Trophoblast cell (in vitro differentiated cells and primary cell): ENCODE measurements around the gene PDLIM1.

Experiments
- DNase-seq, 2 donors: peaks; one replicate each; pipeline ENCODE4 v3.0.0-alpha.2; 2016
- H2AFZ ChIP-seq: 2 replicates; pipeline ENCODE4 v1.6.1; 2013; ENCODE audit warnings: low read length, moderate library complexity, mild to moderate bottlenecking; ENCODE audit not compliant: insufficient read depth, poor library complexity
- H2AK5ac ChIP-seq: 2 replicates; pipeline ENCODE4 v1.6.1; 2013; ENCODE audit warnings: mild to moderate bottlenecking, low read length
- H2BK120ac ChIP-seq: 2 replicates; pipeline ENCODE4 v1.6.1; 2013; ENCODE audit warnings: low read length, mild to moderate bottlenecking, moderate library complexity; ENCODE audit not compliant: insufficient read depth, poor library complexity
- H2BK12ac ChIP-seq: 2 replicates; pipeline ENCODE4 v1.6.1; 2013; ENCODE audit warnings: mild to moderate bottlenecking, low read length, moderate library complexity
- H2BK5ac ChIP-seq: 2 replicates; pipeline ENCODE4 v1.6.1; 2013; ENCODE audit warnings: low read length, low read depth, moderate library complexity, mild to moderate bottlenecking; ENCODE audit not compliant: poor library complexity
- H3K14ac ChIP-seq: 2 replicates; pipeline ENCODE4 v1.6.1; 2013; ENCODE audit warnings: mild to moderate bottlenecking, low read length
- H3K18ac ChIP-seq: 2 replicates; pipeline ENCODE4 v1.6.1; 2013; ENCODE audit warnings: mild to moderate bottlenecking, low read length
- H3K23ac ChIP-seq: 2 replicates; pipeline ENCODE4 v1.6.1; 2013; ENCODE audit warnings: low read length
- H3K27ac ChIP-seq: 2 replicates; pipeline ENCODE4 v1.5.1; 2013; ENCODE audit warnings: low read depth, mild to moderate bottlenecking, inconsistent platforms, low read length, moderate library complexity
- H3K27me3 ChIP-seq: 2 replicates; pipeline ENCODE4 v1.6.1; 2013; ENCODE audit warnings: inconsistent platforms, mild to moderate bottlenecking, low read length, moderate library complexity; ENCODE audit not compliant: insufficient read depth
- H3K36me3 ChIP-seq, 2 experiments: 1 replicate in 1 of 2; 2 replicates in 1 of 2; pipeline ENCODE4 v1.6.1; 2013; ENCODE audit warnings: low read length in 2 of 2, mild to moderate bottlenecking in 2 of 2, moderate library complexity in 1 of 2; ENCODE audit not compliant: insufficient read depth in 2 of 2, control insufficient read depth in 1 of 2
- H3K4ac ChIP-seq: 2 replicates; pipeline ENCODE4 v1.6.1; 2013; ENCODE audit warnings: low read depth, mild to moderate bottlenecking, low read length, moderate library complexity
- H3K4me1 ChIP-seq, 2 experiments: 1 replicate in 1 of 2; 2 replicates in 1 of 2; pipeline ENCODE4 v1.6.1; 2013; ENCODE audit warnings: low read length in 2 of 2, mild to moderate bottlenecking in 2 of 2, moderate library complexity in 1 of 2; ENCODE audit not compliant: insufficient read depth in 2 of 2, control insufficient read depth in 1 of 2
- H3K4me2 ChIP-seq: 2 replicates; pipeline ENCODE4 v1.6.1; 2013; ENCODE audit warnings: inconsistent platforms, mild to moderate bottlenecking, low read length, moderate library complexity
- H3K4me3 ChIP-seq: 2 replicates; pipeline ENCODE4 v1.5.1; 2013; ENCODE audit warnings: mild to moderate bottlenecking, low read depth, low read length, inconsistent platforms
- H3K79me1 ChIP-seq: one replicate; pipeline ENCODE4 v1.6.1; 2013; ENCODE audit warnings: low read length
- H3K79me2 ChIP-seq: 2 replicates; pipeline ENCODE4 v1.6.1; 2013; ENCODE audit warnings: low read length, mild to moderate bottlenecking; ENCODE audit not compliant: control insufficient read depth, insufficient read depth, poor library complexity
- H3K9ac ChIP-seq: 2 replicates; pipeline ENCODE4 v1.6.1; 2013; ENCODE audit warnings: mild to moderate bottlenecking, low read length
- H3K9me3 ChIP-seq: 2 replicates; pipeline ENCODE4 v1.6.1; 2013; ENCODE audit warnings: low read depth, mild to moderate bottlenecking, control low read depth, inconsistent platforms, low read length; ENCODE audit not compliant: insufficient read depth
- H4K12ac ChIP-seq: 2 replicates; pipeline ENCODE4 v1.6.1; 2013; ENCODE audit warnings: low read depth, mild to moderate bottlenecking, low read length, moderate library complexity
- H4K8ac ChIP-seq: 2 replicates; pipeline ENCODE4 v1.6.1; 2013; ENCODE audit warnings: low read depth, mild to moderate bottlenecking, low read length, moderate library complexity
- H4K91ac ChIP-seq: one replicate; pipeline ENCODE4 v1.6.1; 2013; ENCODE audit warnings: low read depth, mild to moderate bottlenecking, low read length, moderate library complexity
- WGBS: extraction: QIAGEN DNeasy Blood & Tissue Kit; methylation state at CpG from one replicate; pipeline ENCODE4 v1.1.7; 2013; ENCODE audit warnings: missing lambda C conversion rate; ENCODE audit not compliant: insufficient read length, insufficient coverage; ENCODE audit errors: extremely low coverage; 5-methylcytosine and 5-hydroxymethylcytosine counted together

The PDLIM1 gene

DNA sequence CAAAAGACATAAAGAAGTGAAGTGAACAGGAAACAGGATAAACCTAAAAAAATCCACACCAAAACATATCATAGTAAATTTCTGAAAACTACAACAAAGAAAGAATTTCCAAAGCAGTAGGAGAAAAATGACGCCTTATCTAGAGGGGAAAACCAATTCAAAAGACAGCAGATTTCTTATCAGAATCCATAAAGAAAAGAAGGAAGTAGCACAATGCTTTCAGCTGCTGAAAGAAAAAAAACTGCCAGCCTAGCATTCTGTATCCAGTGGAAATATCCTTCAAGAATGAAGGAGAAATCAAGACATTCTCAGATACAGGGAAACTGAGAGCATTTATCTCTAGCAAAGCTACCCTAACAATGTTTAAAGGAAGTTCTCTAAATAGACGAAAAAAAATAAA is 37.8 kb downstream of the PDLIM1 start:
- no peak overlapping the region for H3K4me2 ChIP-seq
- no peak overlapping the region for H3K18ac ChIP-seq
- no peak overlapping the region for H3K23ac ChIP-seq
- H3K27me3 ChIP-seq, result no peaks in the 10 kb centered on the region
- no peak overlapping the region for H3K4ac ChIP-seq
- no peak overlapping the region for H4K91ac ChIP-seq
- H3K14ac ChIP-seq, result no peak overlapping the region
- H3K27ac ChIP-seq, result no peak overlapping the region
- H3K9me3 ChIP-seq, result no peaks in the 10 kb centered on the region
- no peak overlapping the region for H2BK12ac ChIP-seq
- WGBS, result no CpG with 5 or more reads among the region's 2 CpGs
- no peak overlapping the region for H4K12ac ChIP-seq
- H2BK5ac ChIP-seq, result no peak overlapping the region
- H2AK5ac ChIP-seq, result no peak overlapping the region
- peaks cover 9 to 21% of the 10 kb centered on the region in 2 experiments for H3K36me3 ChIP-seq
- no peak overlapping the region for H3K9ac ChIP-seq
- H2AFZ ChIP-seq, result no peak overlapping the region
- no peak overlapping the region for H2BK120ac ChIP-seq
- H3K79me1 ChIP-seq, result peaks cover 4% of the 10 kb centered on the region
- no peak overlapping the region for H4K8ac ChIP-seq
- no peak overlapping the region for H3K4me3 ChIP-seq
- DNase-seq, result no peak
- H3K4me1 ChIP-seq, result peaks cover 6 to 9% of the 10 kb centered on the region in 2 experiments
- H3K79me2 ChIP-seq, result peaks cover 2% of the 10 kb centered on the region

DNA sequence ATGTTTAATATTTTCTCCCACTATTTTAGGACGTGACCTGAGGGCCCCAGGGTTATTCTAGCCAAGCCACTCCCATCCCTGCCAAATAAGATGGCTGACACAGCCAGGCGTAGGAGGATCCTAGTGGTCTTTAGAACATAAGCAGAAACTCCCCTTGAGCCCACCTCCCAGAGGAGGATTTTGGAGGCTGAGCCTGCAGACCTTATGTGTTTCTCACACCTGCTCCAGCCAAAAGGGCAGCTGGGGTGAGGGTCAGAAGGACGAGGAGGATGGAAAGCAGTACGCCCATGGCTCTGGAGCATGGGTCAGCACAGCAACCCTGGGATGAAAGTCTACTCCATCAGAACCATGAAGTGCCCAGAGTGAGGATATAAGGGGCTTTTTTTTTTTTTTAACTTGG is 39.9 kb downstream of the PDLIM1 start:
- Histone ChIP-seq H3K23ac (no peak overlapping the region), H3K36me3 (peaks cover 14 to 25% of the 10 kb centered on the region in 2 experiments), H4K91ac (no peak overlapping the region), H3K4me2 (no peak overlapping the region), H3K9me3 (no peaks in the 10 kb centered on the region), H3K4me3 (no peak overlapping the region), H3K4ac (no peak overlapping the region), H2AK5ac (no peak overlapping the region), H2BK120ac (no peak overlapping the region), H2BK5ac (no peak overlapping the region), H4K8ac (no peak overlapping the region), H3K4me1 (peaks cover 13 to 17% of the 10 kb centered on the region in 2 experiments), H4K12ac (no peak overlapping the region), H3K27ac (no peak overlapping the region), H3K79me1 (peaks cover 10% of the 10 kb centered on the region), H3K27me3 (no peaks in the 10 kb centered on the region), H2AFZ (no peak overlapping the region), H3K79me2 (peaks cover 2% of the 10 kb centered on the region), H3K9ac (no peak overlapping the region), H3K18ac (no peak overlapping the region), H3K14ac (no peak overlapping the region), H2BK12ac (no peak overlapping the region)
- no peak for DNase-seq
- no CpG with 5 or more reads among the region's 4 CpGs for WGBS

GRCh38 chr10:95249467-95249866 is 41.3 kb downstream of the PDLIM1 start:
- Histone ChIP-seq H2BK5ac (no peak overlapping the region), H4K8ac (no peak overlapping the region), H3K79me2 (peaks cover 2% of the 10 kb centered on the region), H2BK12ac (no peak overlapping the region), H3K9me3 (no peaks in the 10 kb centered on the region), H3K4me1 (peaks cover 13 to 17% of the 10 kb centered on the region in 2 experiments), H3K27ac (no peak overlapping the region), H3K4me3 (no peak overlapping the region), H3K79me1 (peaks cover 10% of the 10 kb centered on the region), H3K4me2 (no peak overlapping the region), H2AK5ac (no peak overlapping the region), H3K18ac (no peak overlapping the region), H3K9ac (no peak overlapping the region), H3K36me3 (peaks cover 22 to 36% of the 10 kb centered on the region in 2 experiments), H3K4ac (no peak overlapping the region), H2AFZ (no peak overlapping the region), H3K14ac (no peak overlapping the region), H3K27me3 (no peaks in the 10 kb centered on the region), H4K91ac (no peak overlapping the region), H2BK120ac (no peak overlapping the region), H3K23ac (no peak overlapping the region), H4K12ac (no peak overlapping the region)
- no peak for DNase-seq
- no CpG with 5 or more reads among the region's 3 CpGs for WGBS

GRCh38 chr10:95248989-95249388 is 41.8 kb downstream of the PDLIM1 start:
- no peak overlapping the region for H3K4me2 ChIP-seq
- H3K79me2 ChIP-seq, result peaks cover 2% of the 10 kb centered on the region
- WGBS, result no CpG with 5 or more reads among the region's 3 CpGs
- H3K27ac ChIP-seq, result peak overlapping the region; percentile 0
- H2AFZ ChIP-seq, result no peak overlapping the region
- H2BK12ac ChIP-seq, result no peak overlapping the region
- no peak overlapping the region for H3K9ac ChIP-seq
- H3K4me3 ChIP-seq, result no peak overlapping the region
- peaks cover 24 to 41% of the 10 kb centered on the region in 2 experiments for H3K36me3 ChIP-seq
- H3K79me1 ChIP-seq, result peaks cover 10% of the 10 kb centered on the region
- H3K14ac ChIP-seq, result no peak overlapping the region
- H3K27me3 ChIP-seq, result no peaks in the 10 kb centered on the region
- H3K23ac ChIP-seq, result no peak overlapping the region
- no peak overlapping the region for H4K12ac ChIP-seq
- peaks cover 13 to 17% of the 10 kb centered on the region in 2 experiments for H3K4me1 ChIP-seq
- peak overlapping the region; percentile 83 for H3K18ac ChIP-seq
- no peak overlapping the region for H2BK120ac ChIP-seq
- no peak for DNase-seq
- H3K4ac ChIP-seq, result no peak overlapping the region
- no peak overlapping the region for H4K91ac ChIP-seq
- H2AK5ac ChIP-seq, result peak overlapping the region; percentile 41
- H3K9me3 ChIP-seq, result no peaks in the 10 kb centered on the region
- H2BK5ac ChIP-seq, result no peak overlapping the region
- no peak overlapping the region for H4K8ac ChIP-seq
